Measurements from ENCODE around the gene CDC42EP2.

DNA sequence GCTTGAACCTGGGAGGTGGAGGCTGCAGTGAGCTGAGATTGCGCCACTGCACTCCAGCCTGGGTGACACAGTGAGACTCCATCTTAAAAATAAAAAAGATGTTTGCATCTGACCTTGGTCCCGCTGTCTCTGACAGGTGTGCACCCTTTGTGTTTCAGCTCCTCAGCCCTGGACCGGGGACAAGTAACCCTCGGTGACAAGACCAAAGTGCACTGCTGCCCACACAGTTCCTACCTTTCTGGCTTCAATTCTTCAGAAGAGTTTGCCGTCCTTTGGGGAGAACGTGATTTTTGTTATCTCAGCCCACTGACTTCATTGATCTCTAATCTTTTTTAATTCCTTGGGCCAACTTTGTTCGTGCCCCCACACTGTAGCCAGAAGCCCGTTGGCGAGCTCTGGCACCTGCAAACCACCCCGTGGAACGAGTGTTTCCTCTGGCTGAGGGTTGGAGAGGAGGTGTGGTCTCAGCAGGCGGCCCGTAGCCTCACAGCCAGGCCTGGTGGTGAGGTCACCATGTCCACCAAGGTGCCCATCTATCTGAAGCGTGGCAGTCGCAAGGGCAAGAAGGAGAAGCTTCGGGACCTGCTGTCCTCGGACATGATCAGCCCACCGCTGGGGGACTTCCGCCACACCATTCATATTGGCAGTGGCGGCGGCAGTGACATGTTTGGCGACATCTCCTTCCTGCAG lies 5.9 kb downstream of the CDC42EP2 start:
- TF ChIP-seq EP300 (IDR thresholded peaks at IDR 0.05; ENCODE audit: borderline replicate concordance in 1 of 2, low read depth in 1 of 2, low read length in 1 of 2): no peak
- no peak for TF ChIP-seq RAD21 (IDR thresholded peaks at IDR 0.05; ENCODE audit: low read length)
- TF ChIP-seq, protein P1, sequence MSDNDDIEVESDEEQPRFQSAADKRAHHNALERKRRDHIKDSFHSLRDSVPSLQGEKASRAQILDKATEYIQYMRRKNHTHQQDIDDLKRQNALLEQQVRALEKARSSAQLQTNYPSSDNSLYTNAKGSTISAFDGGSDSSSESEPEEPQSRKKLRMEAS (IDR thresholded peaks at IDR 0.05; ENCODE audit: low read depth): no peak
- TF ChIP-seq, protein P2, sequence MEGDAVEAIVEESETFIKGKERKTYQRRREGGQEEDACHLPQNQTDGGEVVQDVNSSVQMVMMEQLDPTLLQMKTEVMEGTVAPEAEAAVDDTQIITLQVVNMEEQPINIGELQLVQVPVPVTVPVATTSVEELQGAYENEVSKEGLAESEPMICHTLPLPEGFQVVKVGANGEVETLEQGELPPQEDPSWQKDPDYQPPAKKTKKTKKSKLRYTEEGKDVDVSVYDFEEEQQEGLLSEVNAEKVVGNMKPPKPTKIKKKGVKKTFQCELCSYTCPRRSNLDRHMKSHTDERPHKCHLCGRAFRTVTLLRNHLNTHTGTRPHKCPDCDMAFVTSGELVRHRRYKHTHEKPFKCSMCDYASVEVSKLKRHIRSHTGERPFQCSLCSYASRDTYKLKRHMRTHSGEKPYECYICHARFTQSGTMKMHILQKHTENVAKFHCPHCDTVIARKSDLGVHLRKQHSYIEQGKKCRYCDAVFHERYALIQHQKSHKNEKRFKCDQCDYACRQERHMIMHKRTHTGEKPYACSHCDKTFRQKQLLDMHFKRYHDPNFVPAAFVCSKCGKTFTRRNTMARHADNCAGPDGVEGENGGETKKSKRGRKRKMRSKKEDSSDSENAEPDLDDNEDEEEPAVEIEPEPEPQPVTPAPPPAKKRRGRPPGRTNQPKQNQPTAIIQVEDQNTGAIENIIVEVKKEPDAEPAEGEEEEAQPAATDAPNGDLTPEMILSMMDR (IDR thresholded peaks at IDR 0.05): no peak
